ENCODE results near the gene UBFD1. TPM values are rescaled to one million over a fixed set of nuclear protein-coding genes. Genes with fewer than 3 reads are reported as not detected.
"Not testable (repeated sequence)": the region's sequence is repeated elsewhere in the genome, so short reads cannot be mapped to it uniquely, and the experiment has no call there.

The UBFD1 gene
- total RNA-seq, 6 experiments from 2014 or later, result 94.1 to 130 (median 99.2) TPM

GRCh38 chr16:23535901-23536300 is 21.6 kb upstream of the UBFD1 start:
- Mint-ChIP-seq H3K27ac (no peak overlapping the region; the same call in 1 of the 2 replicates), H3K36me3 (ENCODE audit: low read depth) (peaks cover 12% of the 10 kb centered on the region; the same call in 1 of the 2 replicates), H3K4me3 (no peak overlapping the region), H3K9me3 (no peaks in the 10 kb centered on the region), H3K4me1 (ENCODE audit: low read depth) (peaks cover 31% of the 10 kb centered on the region), H3K27me3 (ENCODE audit: insufficient read depth) (no peaks in the 10 kb centered on the region; the same call in 1 of the 2 replicates)
- TF ChIP-seq CTCF (IDR thresholded peaks at IDR 0.05), result no peak
- DNase-seq, result no peak

- Mint-ChIP-seq H3K9me3 (no peaks in the 10 kb centered on the region), H3K27ac (peak overlapping the region; percentile 40), H3K4me3 (no peak overlapping the region), H3K4me1 (ENCODE audit: low read depth) (peaks cover 31% of the 10 kb centered on the region), H3K36me3 (ENCODE audit: low read depth) (peaks cover 16% of the 10 kb centered on the region; the same call in 1 of the 2 replicates), H3K27me3 (ENCODE audit: insufficient read depth) (no peaks in the 10 kb centered on the region; the same call in 1 of the 2 replicates)
- no peak for DNase-seq
- no peak for TF ChIP-seq CTCF (IDR thresholded peaks at IDR 0.05)
Measured at GRCh38 chr16:23537390-23537789, 20.1 kb upstream of the UBFD1 start.

GRCh38 chr16:23538919-23539278 is 18.6 kb upstream of the UBFD1 start:
- Mint-ChIP-seq H3K27ac (peak overlapping the region; percentile 89), H3K4me1 (ENCODE audit: low read depth) (peaks cover 31% of the 10 kb centered on the region), H3K27me3 (ENCODE audit: insufficient read depth) (no peaks in the 10 kb centered on the region; the same call in 1 of the 2 replicates), H3K36me3 (ENCODE audit: low read depth) (peaks cover 16% of the 10 kb centered on the region; the same call in 1 of the 2 replicates), H3K9me3 (no peaks in the 10 kb centered on the region), H3K4me3 (no peak overlapping the region)
- no peak for TF ChIP-seq CTCF (IDR thresholded peaks at IDR 0.05)
- no peak for DNase-seq

GRCh38 chr16:23539984-23540816 is 17.3 kb upstream of the UBFD1 start:
- TF ChIP-seq CTCF (IDR thresholded peaks at IDR 0.05), result no peak
- H3K27ac Mint-ChIP-seq, result peak overlapping the region; percentile 26; the same call in 1 of the 2 replicates
- no peaks in the 10 kb centered on the region for H3K9me3 Mint-ChIP-seq
- DNase-seq, result no peak
- H3K4me3 Mint-ChIP-seq, result no peak overlapping the region
- H3K36me3 Mint-ChIP-seq (ENCODE audit: low read depth), result peaks cover 12% of the 10 kb centered on the region; the same call in 1 of the 2 replicates
- H3K27me3 Mint-ChIP-seq (ENCODE audit: insufficient read depth), result no peaks in the 10 kb centered on the region; the same call in 1 of the 2 replicates
- peaks cover 31% of the 10 kb centered on the region for H3K4me1 Mint-ChIP-seq (ENCODE audit: low read depth)

GRCh38 chr16:23540817-23541178 is 16.7 kb upstream of the UBFD1 start:
- H3K4me3 Mint-ChIP-seq; H3K27ac Mint-ChIP-seq; DNase-seq; H3K9me3 Mint-ChIP-seq; H3K27me3 Mint-ChIP-seq (ENCODE audit: insufficient read depth): not testable (repeated sequence)
- H3K36me3 Mint-ChIP-seq (ENCODE audit: low read depth), result peaks cover 12% of the 10 kb centered on the region; the same call in 1 of the 2 replicates
- H3K4me1 Mint-ChIP-seq (ENCODE audit: low read depth), result peaks cover 25% of the 10 kb centered on the region

- H3K9me3 Mint-ChIP-seq, result no peaks in the 10 kb centered on the region
Measured at GRCh38 chr16:23544436-23544835, 13.1 kb upstream of the UBFD1 start.

More at GRCh38 chr16:23544436-23544835, 13.1 kb upstream of the UBFD1 start:
- no peak overlapping the region for H3K27ac Mint-ChIP-seq
- peaks cover 14% of the 10 kb centered on the region for H3K36me3 Mint-ChIP-seq (ENCODE audit: low read depth)
- no peak for TF ChIP-seq CTCF (IDR thresholded peaks at IDR 0.05)
- H3K4me1 Mint-ChIP-seq (ENCODE audit: low read depth), result peaks cover 1% of the 10 kb centered on the region
- H3K27me3 Mint-ChIP-seq (ENCODE audit: insufficient read depth), result no peaks in the 10 kb centered on the region; the same call in 1 of the 2 replicates
- no peak overlapping the region for H3K4me3 Mint-ChIP-seq
- no peak for DNase-seq

All from HFFc6 (cell line).